Hepatocyte (in vitro differentiated cells): ENCODE results near the gene CPSF4.

ENCODE experiments used
- CTCF ChIP-seq: fragments of 200-600 bp; sonication (generic); IDR thresholded peaks from 2 replicates; pipeline ENCODE4 v1.5.1; 2016; ENCODE audit warnings: antibody characterized with exemption, mild to moderate bottlenecking; ENCODE audit not compliant: poor library complexity
- EZH2 ChIP-seq: fragments of 200-600 bp; sonication (generic); IDR thresholded peaks from 2 replicates; pipeline ENCODE4 v1.6.1; 2016; ENCODE audit warnings: antibody characterized with exemption, mild to moderate bottlenecking, borderline replicate concordance

- TF ChIP-seq EZH2: no peak
- TF ChIP-seq CTCF: no peak
Measured at GRCh38 chr7:99394188-99394502, 44.6 kb upstream of the CPSF4 start.
